NCI-H1694 (cell line): ENCODE results near the gene MAMDC4.
A peak's percentile ranks its signal among the peaks of the same experiment; 100 is the strongest.
"Not testable (repeated sequence)": the region's sequence is repeated elsewhere in the genome, so short reads cannot be mapped to it uniquely, and the experiment has no call there.

ENCODE experiments used
- DNase-seq: peaks from one replicate; lab custom pipeline; 2025; lab: John Stamatoyannopoulos, UW

Gene MAMDC4

GRCh38 chr9:136839229-136840139, 12.7 kb upstream of the MAMDC4 start:
- no peak for DNase-seq

GRCh38 chr9:136840140-136840876, 11.8 kb upstream of the MAMDC4 start:
- no peak for DNase-seq

GRCh38 chr9:136840877-136841645, 11.1 kb upstream of the MAMDC4 start:
- DNase-seq, result peak; percentile 68

GRCh38 chr9:136841646-136842379, 10.3 kb upstream of the MAMDC4 start:
- DNase-seq, result not testable (repeated sequence)

DNA sequence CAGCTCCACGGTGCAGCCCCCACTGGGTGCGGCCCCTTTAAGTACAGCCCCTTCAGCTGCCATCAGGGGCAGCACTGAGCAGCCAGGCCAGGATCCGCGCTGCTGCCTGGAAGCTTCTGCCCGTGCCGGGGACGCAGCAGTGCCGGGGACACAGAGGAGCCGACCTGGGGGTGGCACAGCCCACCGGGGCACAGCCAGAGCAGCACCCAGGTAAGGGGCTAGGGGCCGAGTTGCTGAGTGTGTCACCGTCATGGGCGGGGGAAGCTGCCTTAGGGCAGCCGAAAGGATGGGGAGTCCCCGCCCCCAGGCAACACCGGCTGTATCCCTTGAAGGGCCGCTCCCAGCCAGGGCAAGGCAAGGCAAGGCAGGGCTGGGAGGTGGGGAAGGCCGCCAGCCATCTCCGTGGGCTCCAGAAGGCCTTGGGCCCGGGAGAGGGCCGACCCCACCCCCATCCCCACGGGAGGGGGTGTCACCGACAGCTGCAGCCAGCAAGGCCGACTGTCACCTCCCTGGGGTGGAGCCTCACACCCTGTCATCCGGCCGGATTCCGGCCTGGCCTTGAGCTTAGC, 9.7 kb upstream of the MAMDC4 start, which contains the start of gene AJM1:
TSS of gene AJM1 (plus strand) at position 99 of the 569 bp plus-strand sequence. CDS start 1,937 bp downstream, outside the sequence.
- DNase-seq, result peak; percentile 57

DNA sequence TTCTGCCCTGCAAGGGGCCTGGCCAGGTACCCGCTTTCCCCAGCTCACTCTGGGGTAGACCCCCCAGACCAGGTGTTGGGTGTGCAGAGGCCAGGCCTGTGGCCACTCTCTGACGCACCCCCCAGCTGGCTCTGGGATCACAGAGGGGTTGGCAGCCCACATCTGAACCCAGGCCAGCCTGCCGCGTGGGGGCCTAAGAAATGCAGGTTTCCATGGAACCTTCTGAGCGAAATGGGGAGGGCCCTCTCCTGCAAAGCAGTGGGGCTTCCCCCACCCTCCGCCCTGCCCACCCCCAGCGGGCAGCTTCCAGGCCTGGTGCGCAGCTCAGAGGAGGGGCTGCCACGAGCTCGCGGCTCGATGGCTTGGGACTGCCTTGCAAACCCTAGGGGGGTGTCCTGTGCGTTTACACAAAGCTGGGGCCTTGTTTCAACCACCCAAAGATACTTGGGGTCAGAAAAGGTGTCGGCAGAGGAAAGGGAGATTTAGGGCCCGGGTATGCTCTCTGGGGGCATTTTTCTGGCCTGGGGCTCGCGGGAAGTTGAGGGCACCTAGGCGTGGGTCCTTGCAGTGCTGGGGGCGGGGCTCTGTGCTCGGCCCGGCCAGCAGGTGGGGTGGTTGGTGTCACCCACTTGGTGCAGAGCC, 8.9 kb upstream of the MAMDC4 start:
- DNase-seq, result not testable (repeated sequence)

- DNase-seq, result not testable (repeated sequence)
Measured at GRCh38 chr9:136843801-136844740, 8.1 kb upstream of the MAMDC4 start.

- no peak for DNase-seq
Measured at GRCh38 chr9:136844761-136845464, 7.2 kb upstream of the MAMDC4 start.

DNA sequence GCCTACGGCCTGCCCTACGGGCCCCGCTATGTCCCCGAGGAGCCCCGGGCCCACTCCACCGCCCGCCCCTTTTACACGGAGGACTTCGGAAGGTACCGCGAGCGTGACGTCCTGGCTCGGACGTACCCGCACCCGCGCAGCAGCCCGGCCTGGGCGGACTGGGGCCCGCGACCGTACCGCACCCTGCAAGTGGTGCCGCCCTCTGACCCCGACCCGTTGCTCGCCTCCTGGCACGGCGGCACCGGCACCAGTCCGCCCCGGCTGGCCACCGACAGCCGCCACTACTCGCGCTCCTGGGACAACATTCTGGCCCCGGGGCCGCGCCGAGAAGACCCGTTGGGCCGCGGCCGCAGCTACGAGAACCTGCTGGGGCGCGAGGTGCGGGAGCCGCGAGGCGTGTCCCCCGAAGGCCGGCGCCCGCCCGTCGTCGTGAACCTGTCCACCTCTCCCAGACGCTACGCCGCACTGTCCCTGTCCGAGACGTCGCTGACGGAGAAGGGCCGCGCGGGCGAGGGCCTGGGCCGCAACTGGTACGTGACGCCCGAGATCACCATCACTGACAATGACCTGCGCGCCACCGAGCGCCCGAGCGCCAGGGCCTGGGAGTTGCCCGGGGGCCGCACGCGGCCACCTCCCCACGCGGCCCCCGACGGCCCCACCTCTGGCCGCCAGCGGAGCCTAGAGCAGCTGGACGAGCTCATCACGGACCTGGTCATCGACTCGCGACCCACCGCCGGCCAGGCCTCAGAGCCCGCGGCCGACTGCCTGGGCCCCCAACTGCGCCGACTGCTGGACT, 6.5 kb upstream of the MAMDC4 start:
- no peak for DNase-seq

- no peak for DNase-seq
Measured at GRCh38 chr9:136846376-136847087, 5.6 kb upstream of the MAMDC4 start.

GRCh38 chr9:136847088-136847825, 4.9 kb upstream of the MAMDC4 start:
- no peak for DNase-seq

- peak; percentile 30 for DNase-seq
Measured at GRCh38 chr9:136847826-136848392, 4.2 kb upstream of the MAMDC4 start.

DNA sequence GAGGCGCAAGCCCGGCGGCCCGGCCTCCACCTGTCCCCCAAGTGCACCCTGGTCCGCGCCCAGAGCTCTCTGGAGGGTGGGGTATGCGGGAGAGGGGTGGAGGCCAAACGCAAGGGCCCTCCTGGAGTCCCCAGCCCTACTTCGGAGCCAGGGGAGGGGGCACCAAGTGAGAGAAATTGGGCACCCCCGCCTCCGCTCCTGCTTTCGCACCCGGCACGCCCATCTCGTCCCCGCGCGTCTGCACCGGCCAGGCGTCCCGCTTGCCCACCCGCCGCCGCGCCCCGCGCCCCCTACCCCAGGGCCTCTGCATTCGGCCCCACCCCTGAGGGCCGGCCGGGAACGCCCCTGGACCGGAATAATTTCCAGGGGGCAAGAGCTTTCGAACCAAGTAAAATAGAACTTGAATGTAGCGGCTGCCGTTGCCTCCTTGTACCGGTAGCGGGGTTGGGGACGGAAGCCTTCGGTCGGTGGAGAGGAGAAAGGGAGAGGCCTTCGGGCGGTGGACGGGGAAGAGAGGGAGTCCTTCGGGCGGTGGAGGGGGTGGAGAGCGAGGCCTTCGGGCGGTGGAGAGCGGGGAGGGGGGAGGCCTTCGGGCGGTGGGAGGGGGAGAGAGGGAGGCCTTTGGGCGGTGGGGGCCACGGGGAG, 3.6 kb upstream of the MAMDC4 start:
- no peak for DNase-seq

DNA sequence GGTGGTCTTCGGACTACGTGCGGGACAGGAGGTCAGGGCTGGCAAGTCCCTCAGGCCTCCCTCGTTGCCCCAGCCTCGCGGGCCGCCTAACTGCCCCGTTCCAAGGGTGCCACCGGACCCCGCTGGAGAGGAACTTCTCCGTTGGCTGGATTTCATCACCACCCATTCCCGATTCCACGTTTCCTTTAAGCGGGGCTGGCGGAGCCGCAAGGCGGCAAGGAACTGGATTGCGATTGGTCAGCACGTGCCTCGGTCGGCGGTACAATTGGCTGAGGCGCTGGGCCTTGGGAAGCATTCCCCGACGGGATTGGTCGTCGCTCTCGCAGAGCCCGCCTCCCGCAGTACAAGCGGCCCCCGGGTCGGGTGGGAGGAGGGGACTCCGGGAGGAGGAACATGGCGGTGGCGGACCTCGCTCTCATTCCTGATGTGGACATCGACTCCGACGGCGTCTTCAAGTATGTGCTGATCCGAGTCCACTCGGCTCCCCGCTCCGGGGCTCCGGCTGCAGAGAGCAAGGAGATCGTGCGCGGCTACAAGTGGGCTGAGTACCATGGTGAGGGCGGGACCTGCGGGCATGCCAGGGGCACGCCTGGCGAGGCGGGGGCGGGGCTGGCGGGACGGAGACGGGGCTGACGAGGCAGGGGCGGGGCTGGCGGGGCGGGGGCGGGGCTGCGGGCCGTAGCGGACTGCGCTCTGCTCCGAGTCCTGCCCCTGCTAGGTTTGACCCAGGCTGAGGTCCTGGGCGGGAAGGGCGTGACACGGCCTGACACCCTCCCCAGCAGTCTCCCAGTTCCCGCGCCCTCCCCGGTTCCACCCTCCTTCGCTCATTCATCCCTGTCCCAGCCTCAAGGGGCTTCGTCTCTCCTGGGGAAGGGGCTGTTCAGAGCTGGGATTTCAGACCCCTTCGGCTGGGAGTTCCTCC, 2.8 kb upstream of the MAMDC4 start, which contains the start of gene PHPT1:
TSS of gene PHPT1 (plus strand) at position 372 of the 922 bp plus-strand sequence. CDS start at position 394, 22 bp downstream.
- DNase-seq, result peak; percentile 95
